HCT116 (cell line): Measurements from ENCODE around the gene GTF2H1.

Experiments
- CEBPB ChIP-seq: IDR thresholded peaks from 2 replicates; pipeline ENCODE4 v1.6.1; 2012; ENCODE audit warnings: low read depth
- POLR2A ChIP-seq: IDR thresholded peaks from 2 replicates; pipeline ENCODE4 v1.7.0; 2011; ENCODE audit warnings: borderline replicate concordance; ENCODE audit not compliant: insufficient read depth, insufficient read length; ENCODE audit errors: extremely low read depth
- YY1 ChIP-seq: IDR thresholded peaks from 2 replicates; pipeline ENCODE4 v1.6.1; 2011; ENCODE audit warnings: low read length, low read depth, moderate library complexity, mild to moderate bottlenecking; ENCODE audit not compliant: insufficient replicate concordance; ENCODE audit errors: extremely low read depth
- ZNF274 ChIP-seq: fragments of 200-500 bp; sonication (Bioruptor generic); IDR thresholded peaks from 2 replicates; pipeline ENCODE4 v1.6.1; 2014; ENCODE audit warnings: mild to moderate bottlenecking, low read depth, low read length, inconsistent platforms
- TF ChIP-seq, protein P1 (sequence below), 3 experiments: fragments of 200-600 bp in 1 of 3; sonication (generic) in 1 of 3; IDR thresholded peaks in 2 of 3; conservative IDR thresholded peaks in 1 of 3; 2 replicates each; pipeline ENCODE4 v1.5.1; 2012 to 2017; ENCODE audit warnings: low read depth in 2 of 3, low read length in 2 of 3, antibody characterized with exemption in 1 of 3, borderline replicate concordance in 1 of 3, control low read depth in 1 of 3, mild to moderate bottlenecking in 1 of 3, mixed read lengths in 1 of 3, mixed run types in 1 of 3, moderate library complexity in 1 of 3; ENCODE audit not compliant: insufficient read depth in 1 of 3
- TF ChIP-seq, protein P2 (sequence below): IDR thresholded peaks from 2 replicates; pipeline ENCODE4 v1.6.1; 2012

DNA sequence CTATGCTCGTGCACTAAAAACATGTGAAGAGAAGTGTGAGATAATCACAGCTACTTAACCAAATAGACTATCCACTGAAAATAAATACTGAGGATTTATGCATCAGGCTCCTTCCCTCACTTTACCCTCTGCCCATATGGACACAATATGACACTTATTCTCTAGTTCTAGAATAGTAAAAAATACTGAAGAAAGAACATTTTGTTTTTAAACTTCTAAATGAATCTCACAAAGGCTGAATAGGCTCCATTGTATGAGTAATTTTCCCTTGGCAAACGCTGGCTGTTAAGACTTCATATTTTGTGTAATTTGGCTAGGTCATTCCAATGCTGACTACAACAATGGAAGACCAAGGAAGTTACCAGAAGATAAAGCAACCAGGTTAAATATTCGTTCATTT, 10.4 kb upstream of the GTF2H1 start:
- TF ChIP-seq, protein P1, sequence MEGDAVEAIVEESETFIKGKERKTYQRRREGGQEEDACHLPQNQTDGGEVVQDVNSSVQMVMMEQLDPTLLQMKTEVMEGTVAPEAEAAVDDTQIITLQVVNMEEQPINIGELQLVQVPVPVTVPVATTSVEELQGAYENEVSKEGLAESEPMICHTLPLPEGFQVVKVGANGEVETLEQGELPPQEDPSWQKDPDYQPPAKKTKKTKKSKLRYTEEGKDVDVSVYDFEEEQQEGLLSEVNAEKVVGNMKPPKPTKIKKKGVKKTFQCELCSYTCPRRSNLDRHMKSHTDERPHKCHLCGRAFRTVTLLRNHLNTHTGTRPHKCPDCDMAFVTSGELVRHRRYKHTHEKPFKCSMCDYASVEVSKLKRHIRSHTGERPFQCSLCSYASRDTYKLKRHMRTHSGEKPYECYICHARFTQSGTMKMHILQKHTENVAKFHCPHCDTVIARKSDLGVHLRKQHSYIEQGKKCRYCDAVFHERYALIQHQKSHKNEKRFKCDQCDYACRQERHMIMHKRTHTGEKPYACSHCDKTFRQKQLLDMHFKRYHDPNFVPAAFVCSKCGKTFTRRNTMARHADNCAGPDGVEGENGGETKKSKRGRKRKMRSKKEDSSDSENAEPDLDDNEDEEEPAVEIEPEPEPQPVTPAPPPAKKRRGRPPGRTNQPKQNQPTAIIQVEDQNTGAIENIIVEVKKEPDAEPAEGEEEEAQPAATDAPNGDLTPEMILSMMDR (IDR thresholded peaks at IDR 0.05 in 2 of 3, conservative IDR thresholded peaks at IDR 0.05 in 1 of 3; ENCODE audit: borderline replicate concordance in 1 of 3, insufficient read depth in 1 of 3, low read depth in 2 of 3, low read length in 2 of 3), result no peak
- TF ChIP-seq, protein P2, sequence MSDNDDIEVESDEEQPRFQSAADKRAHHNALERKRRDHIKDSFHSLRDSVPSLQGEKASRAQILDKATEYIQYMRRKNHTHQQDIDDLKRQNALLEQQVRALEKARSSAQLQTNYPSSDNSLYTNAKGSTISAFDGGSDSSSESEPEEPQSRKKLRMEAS, result no peak
- TF ChIP-seq CEBPB (no peak), POLR2A (no peak), ZNF274 (no peak), YY1 (no peak)
